Measurements from ENCODE around the gene MAN1B1.
"Not testable (repeated sequence)": the region's sequence is repeated elsewhere in the genome, so short reads cannot be mapped to it uniquely, and the experiment has no call there.

The MAN1B1 gene

DNA sequence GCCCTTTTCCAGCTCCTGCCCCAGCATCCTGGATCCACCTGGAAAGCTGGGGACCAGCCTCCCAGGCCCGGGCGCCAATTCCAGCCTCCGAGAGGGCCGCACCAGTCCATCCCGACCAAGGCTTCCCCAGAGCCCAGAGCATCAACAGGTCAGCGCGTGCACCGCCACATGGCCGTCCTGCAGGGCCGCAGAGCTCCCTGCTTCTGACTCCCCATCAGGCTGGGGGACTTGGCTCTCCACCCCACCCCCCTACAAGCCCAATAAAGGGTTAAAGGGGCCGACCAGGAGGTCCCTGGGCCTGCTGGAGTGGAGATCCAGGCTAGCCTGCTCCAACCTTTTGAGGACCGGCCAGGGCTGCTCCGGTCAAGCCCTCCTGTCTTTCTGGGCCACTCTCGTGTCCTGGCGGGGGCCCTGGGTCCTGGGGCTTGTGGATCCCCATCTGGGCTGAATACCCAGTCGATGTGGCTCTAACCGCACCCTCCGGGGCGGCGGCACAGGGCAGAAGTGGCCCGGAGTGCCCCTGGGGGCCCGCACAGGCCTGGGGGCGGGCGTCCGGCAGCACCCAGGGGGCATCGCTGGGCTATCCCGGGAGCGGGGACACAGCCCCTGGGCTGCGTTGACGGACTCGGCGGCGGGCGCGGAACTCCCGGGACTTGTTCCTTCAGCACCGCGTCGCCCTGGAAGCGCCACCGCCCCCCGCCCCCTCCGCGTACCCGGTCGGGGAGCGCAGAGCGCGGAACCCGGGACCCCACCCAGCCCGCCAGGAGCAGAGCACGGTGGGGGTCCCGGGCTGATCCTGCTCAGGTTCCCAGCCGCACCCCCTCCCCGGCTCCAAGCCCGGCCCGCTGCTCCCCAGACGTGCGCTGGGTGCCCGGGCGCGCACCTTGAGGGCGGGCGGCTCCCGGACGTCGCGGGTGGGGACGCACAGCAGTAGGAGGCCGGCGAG is 33.5 kb upstream of the MAN1B1 start:
- no peak for DNase-seq

DNA sequence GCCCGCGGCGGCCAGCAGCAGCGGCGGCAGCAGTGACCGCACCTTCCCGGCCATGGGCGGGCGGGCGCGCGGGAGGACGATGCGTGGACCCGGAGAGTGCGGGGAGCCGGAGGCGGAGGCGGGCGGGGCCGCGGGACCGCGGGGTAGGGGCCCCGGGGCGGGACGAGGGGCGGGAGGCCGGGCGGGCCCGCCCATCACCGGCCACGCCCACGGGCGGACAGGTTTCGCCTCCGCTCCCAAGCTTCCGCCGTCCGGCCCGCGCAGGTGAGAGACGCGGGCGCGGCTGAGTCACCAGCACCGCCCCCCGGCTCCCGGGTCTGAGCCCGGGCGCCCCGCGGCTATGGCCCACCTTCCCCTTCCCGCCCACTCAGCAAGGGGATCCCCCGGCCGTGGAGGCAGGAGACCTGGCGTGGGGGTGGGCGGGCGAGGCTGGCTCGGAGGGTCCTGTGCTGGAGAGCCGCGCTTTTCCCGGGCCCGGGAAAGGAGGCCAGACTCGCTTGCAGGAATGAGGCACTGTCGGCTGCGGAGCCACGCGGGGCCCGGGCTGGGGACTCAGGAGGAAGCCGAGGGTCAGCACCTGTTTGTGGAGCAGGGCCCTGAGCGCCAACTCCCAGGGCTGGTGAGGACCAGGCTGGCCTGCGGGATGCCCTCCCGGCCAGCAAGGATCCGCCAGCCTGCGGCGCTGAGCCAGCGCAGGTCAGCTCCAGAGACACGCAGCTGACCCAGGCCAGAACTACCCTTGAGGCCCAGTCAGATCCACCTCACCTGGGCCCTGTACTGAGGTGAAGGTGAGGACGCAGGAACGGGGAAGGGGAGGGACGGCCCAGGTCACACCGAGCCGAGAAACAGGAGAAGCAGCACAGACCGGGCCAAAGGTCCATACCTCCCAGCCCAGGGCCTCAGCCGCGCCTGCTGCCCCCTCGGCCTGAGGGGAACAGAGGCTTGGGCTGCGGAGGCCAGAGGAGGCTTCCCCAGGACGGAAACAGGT is 32.5 kb upstream of the MAN1B1 start, which contains the start of gene ENTPD2:
Gene ENTPD2, minus strand, starts transcription at position 118 of the 988 bp plus-strand sequence. Its CDS starts 64 bp downstream, at position 54.
- peak; percentile 57 for DNase-seq

GRCh38 chr9:137054932-137055384 is 31.8 kb upstream of the MAN1B1 start:
- no peak for DNase-seq

GRCh38 chr9:137055385-137056364 is 31.1 kb upstream of the MAN1B1 start:
- DNase-seq: peak; percentile 65

DNA sequence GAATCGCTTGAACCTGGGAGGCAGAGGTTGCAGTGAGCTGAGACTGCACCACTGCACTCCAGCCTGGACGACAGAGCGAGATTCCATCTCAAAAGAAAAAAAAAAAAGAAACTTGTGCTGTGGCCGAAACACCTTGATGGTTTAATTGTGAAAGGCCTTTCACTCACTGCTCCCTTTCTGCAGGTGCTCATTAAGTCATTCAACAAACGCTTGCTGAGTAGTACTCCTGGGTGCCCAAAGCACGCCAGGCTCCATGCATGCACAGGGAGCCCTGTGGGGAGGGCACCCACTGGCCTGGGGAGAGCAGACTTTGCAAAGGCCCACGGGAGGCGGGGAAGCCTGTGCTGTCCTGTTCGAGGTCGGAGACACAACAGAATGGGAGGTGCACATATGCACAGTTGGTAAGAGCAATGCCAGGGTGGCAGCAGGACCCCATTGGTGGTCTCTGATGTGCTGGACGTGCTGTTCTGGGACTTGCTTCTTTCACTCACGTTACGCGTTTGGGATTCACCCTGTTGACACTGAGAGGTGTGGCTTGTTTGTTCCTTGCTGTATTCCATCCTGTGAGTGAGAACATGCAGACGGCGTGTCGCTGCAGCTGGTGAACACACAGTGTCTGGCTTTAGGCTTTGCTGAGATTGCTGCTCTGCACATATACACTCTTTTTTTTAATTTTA is 29.9 kb upstream of the MAN1B1 start:
- DNase-seq: peak; percentile 13

- peak; percentile 31 for DNase-seq
These were observed 29.2 kb upstream of the MAN1B1 start for GRCh38 chr9:137057545-137057944.

GRCh38 chr9:137058521-137059234 is 28.1 kb upstream of the MAN1B1 start:
- peak; percentile 16 for DNase-seq

DNA sequence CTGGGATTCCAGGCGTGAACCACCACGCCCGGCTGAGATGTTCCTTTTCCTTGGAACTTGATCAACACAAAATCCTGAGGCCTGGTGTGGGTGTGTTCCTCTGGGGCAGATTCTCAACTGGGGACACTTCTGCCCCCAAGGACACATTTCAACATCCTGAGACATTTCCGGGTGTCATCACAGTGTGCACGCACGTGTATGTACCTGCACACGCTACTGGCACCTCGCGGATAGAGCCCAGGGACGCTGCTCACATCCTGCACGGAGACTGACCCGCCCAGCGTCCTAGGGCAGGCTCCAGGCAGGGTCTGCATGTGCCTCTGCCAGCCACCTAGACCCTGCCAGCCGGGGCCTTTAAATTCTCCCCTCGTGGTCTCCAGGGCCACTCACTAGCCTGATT is 24.4 kb upstream of the MAN1B1 start:
- DNase-seq: no peak

DNA sequence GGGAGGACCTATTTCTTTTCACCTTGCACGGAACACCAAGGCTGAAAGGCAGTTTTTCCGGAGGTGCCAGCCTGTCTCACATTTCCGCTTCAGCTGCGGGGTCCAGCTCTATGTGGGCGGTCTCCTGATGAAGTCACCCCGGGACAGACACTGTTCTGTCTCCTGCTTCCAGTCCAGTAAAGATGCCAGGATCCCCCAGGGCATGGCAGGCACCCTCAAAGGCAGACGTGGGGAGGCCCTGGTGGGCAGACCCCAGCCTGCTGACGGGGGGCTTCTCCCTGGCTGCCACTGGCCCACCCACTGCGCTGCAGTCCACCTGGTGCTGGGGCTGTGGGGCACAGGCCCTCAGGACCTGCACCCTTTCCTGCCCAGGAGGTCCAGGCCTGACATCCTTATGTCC is 24.0 kb upstream of the MAN1B1 start:
- DNase-seq: not testable (repeated sequence)

DNA sequence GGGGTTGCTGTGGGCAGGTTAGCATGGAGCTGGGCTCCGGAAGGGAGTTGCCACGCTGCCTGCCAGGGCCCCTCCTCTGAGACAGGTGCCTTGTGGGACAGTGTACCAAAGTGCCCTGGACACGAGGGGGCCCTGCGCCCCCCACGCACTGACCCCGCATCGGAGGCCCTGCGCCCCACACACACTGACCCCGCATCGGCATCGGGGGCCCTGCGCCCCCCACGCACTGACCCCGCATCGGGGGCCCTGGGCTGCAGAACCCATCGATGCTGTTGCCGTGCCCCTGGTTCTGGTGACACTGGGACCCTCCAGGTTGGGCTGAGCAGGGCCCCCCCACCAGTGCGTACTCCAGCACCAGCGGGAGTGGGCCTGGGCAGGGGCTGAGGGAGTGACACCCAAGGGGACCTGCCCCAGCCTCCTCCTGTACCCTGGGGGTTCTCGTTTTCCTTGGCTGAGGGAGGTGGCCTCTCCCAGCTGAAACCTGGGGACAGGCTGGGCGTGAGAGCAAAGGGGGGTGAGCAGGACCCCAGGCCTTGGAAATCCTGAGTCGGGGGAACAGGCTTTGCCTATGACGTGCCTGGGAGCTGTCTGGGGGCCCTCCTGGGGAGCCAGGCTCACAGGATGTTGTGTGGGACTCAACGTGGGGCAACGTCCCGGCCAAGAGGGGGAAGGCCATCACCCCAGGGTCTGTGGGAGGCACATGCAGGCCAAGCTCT is 23.3 kb upstream of the MAN1B1 start:
- DNase-seq: no peak

GRCh38 chr9:137064027-137064879 is 22.5 kb upstream of the MAN1B1 start:
- peak; percentile 19 for DNase-seq

DNA sequence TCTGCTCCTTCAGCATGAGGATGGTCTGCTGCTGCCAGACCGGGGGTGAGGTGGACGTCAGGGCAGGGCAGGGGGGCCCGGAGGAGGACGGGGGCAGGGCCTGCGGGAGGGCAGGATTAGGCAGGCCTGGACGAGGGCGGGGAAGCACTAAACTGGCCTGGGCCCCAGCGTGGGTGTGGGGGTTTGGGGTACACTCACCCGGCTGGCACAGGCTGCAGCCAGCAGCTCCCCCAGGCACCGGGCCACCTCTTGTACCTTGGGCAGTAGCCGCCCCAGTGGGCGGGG is 22.0 kb upstream of the MAN1B1 start:
- DNase-seq: no peak

DNA sequence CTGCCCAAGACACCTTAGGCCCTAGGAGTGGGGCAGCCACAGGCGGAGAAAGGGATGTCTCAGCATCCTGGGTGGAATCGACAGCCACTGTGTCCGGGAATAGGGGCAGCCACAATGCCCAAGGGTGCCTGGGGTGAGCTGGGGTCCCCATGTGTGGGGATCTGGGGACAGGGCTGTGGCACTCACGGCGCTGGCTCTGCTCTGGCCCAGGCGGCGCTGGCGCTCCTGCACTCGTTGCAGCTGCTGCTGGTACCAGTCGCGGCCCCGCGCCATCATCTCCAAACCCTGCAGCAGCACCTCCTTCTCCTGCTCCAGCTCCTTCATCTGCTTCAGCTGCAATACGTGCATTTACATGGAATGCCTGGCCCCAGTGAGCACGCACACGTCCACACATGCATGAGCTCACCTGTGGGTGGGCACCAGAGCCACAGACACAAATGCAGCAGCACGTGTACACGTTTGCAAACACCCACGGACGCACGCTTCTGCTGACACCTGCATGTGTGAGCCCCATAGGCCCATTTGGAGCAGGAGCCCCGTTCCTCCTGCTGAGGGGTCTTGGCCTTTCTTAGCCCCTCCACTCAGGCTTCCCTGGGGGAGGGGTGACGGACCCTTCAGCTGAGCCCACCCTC is 21.3 kb upstream of the MAN1B1 start:
- DNase-seq: no peak

DNA sequence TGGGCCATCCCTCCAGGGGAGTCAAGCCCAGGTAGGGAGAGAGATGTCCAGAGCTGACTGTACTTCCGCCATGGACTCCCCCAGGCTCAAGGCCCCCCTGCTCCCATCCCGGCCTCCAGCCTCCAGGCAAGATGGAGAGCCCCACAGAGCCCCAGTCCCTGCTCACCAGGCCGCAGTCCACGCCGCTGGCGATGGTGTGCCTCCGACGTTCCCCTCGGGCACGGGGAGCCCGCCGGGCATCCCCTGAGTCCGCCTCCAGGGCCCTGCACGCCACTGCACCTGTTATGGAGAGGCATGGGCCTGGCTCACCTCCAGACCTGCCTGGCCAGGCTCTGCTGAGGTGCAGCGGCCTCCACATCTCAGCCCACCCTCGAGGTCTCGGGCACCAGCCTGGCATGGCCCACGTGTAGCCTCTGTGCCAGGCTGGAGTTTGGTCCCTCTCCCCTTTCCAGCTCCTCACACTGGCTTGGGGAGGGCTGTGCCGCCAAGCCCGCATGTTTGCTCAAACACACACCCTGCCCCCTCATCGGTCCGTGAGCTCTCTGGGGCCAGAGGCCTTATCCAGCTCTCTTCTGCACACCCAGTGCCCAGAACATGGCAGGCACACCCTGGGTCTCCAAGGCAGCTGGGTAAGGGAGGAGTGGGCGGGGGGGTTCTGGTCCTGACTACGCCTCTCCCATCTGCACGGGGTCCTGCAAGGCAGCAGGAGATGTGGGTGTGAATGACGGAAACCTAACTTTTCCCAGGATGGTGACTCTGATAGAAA is 20.5 kb upstream of the MAN1B1 start:
- DNase-seq: no peak

DNA sequence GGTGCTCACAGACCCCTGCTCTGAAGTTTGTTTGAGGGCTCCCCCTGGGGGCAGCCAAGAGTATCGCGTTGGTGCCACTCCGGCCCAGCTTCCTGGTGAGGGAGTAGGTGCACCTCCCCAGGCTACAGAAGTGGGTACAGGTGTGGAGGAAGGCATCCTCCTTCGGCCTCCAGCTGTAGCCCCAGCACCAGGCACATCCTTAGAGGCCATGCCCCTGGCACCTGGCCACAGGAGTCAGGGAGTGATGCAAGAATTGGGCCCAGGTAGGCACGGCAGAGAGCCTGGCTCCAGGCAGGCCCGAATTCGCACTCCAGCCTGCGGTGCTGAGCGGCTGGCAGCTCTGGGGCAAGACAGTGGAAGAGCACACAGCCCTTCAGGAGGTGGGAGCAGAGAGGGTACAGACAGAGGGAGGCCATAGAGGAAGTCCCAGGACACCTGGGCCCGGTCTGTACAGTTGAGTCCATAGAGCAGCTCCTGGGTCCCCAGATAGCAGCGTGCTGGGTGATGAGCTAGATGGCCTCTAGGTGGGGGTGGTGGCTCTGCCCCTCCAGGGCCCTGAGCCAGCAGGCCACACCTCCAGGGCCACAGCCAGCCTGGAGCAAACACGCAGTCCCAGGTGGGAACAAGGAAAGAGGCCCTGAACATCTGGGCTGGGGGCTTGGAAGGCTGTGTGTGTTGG is 18.8 kb upstream of the MAN1B1 start:
- peak; percentile 84 for DNase-seq

DNA sequence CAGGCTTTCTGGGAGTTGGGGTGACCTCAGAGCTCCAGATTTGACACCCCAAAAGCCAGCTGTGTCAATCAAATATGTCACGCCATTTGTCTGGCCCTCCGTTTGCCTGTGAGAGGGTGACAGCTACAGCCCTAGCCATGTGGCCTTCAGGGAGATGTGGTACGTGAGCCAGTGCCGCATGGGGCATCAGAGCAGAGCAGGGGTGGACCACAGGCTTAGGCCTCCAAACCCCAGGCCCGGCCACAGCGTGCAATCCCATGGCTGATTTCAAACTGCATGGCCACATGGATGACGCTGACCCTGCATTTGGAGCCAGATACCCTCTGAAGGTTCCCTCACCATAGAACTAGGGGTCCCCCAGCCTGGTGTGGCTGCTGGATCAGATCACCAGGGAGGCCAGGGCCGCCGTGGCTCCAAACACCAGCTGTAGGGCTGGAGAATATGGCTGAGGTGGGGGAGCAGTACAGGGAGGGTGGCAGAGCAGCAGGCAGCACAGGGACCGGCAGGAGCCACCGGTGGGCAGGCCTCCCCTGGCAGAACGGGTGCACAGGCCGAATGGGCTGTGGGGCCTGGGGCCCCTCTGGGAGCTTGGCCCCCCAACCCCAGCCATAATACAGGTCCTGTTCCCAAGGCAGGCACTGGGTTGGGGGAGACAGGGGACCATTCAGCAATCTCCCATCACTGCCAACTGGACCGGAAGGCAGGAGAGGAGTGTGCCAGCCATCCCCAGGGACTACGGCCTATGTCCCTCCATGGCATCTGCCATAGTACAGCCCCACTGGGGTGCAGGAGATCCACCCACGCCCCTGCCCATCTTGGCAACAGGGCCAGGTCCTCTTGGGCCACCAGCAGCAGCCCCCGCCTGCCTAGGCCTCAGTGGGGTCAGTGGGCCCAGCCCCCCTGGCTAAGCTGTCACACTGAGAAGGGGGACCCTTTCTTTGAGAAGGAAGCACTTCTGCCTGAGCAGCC is 18.0 kb upstream of the MAN1B1 start:
- no peak for DNase-seq
